BJ (cell line): ENCODE data around the gene ABCC1. TPM values are rescaled to one million over a fixed set of nuclear protein-coding genes. Genes with fewer than 3 reads are reported as not detected.

ENCODE experiments used
- CTCF ChIA-PET: fragments of 350-600 bp; formaldehyde crosslinking; extraction: SDS; loops from one replicate; lab custom pipeline; 2021; ENCODE audit warnings: antibody characterized with exemption, inconsistent platforms; lab: Yijun Ruan, JAX
- POLR2A ChIA-PET: fragments of 300-600 bp; sonication (Branson Sonifier 250); formaldehyde crosslinking; extraction: SDS; loops from one replicate; lab custom pipeline; 2021; ENCODE audit warnings: antibody characterized with exemption; lab: Charles Lee
- DNase-seq: peaks from one replicate; pipeline ENCODE4 v3.0.0-alpha.2; 2011; ENCODE audit warnings: low read depth
- H3K27me3 ChIP-seq: 2 replicates; pipeline ENCODE4 v1.6.0; 2011; ENCODE audit warnings: low read length; ENCODE audit not compliant: control insufficient read depth, insufficient read depth
- H3K36me3 ChIP-seq: 2 replicates; pipeline ENCODE4 v1.5.1; 2011; ENCODE audit warnings: low read length; ENCODE audit not compliant: control insufficient read depth, insufficient read depth
- H3K4me3 ChIP-seq: 2 replicates; pipeline ENCODE4 v1.5.1; 2011; ENCODE audit warnings: low read depth, mild to moderate bottlenecking, control low read depth, low read length
- polyA plus RNA-seq: library from polyadenylated mRNA; depleted of rRNA; stranded (reverse); fragments of >200 nt; gene quantifications from 2 replicates; pipeline ENCODE4 v1.2.3, GENCODE V29; 2011
- TF ChIP-seq, protein P1 (sequence below): IDR thresholded peaks from 2 replicates; pipeline ENCODE4 v1.5.1; 2011; ENCODE audit warnings: low read depth, mild to moderate bottlenecking, control low read depth, inconsistent platforms, low read length, moderate library complexity; ENCODE audit not compliant: insufficient read depth

The ABCC1 gene
- polyA plus RNA-seq, 1 experiment, result 27.3 TPM

DNA sequence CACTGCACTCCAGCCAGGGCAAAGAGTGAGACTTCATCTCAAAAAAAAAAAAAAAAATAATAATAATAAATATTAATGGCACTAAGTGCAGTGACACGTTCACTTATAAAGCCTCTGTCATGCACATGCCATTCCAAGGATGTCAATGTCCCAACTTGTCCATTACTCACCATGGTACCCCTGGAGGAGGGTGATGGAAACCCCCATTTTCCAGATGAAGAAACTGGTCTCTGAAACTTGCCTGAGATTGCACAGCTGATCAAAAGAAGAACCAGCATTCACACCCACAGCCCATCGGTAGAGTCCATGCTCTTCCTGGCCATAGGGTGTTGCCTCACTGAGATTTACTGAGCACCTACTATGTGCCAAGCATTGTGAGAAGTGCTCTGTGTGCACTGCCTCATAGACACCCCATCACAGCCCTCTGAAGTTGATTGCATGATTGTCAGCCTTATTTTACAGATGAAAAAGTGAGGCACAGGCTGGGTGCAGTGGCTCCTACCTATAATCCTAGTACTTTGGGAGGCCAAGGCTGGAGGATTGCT lies 123.7 kb downstream of the ABCC1 start:
- ChIA-PET POLR2A (no interaction called here), CTCF (interaction anchor here (1.7 kb wide), 1 partner anchor 54 kb away, joined by 3 read pairs; no protein-coding TSS in a partner anchor)
- H3K36me3 ChIP-seq, result peaks cover 9% of the 10 kb centered on the region; the same call in 1 of the 2 replicates

DNA sequence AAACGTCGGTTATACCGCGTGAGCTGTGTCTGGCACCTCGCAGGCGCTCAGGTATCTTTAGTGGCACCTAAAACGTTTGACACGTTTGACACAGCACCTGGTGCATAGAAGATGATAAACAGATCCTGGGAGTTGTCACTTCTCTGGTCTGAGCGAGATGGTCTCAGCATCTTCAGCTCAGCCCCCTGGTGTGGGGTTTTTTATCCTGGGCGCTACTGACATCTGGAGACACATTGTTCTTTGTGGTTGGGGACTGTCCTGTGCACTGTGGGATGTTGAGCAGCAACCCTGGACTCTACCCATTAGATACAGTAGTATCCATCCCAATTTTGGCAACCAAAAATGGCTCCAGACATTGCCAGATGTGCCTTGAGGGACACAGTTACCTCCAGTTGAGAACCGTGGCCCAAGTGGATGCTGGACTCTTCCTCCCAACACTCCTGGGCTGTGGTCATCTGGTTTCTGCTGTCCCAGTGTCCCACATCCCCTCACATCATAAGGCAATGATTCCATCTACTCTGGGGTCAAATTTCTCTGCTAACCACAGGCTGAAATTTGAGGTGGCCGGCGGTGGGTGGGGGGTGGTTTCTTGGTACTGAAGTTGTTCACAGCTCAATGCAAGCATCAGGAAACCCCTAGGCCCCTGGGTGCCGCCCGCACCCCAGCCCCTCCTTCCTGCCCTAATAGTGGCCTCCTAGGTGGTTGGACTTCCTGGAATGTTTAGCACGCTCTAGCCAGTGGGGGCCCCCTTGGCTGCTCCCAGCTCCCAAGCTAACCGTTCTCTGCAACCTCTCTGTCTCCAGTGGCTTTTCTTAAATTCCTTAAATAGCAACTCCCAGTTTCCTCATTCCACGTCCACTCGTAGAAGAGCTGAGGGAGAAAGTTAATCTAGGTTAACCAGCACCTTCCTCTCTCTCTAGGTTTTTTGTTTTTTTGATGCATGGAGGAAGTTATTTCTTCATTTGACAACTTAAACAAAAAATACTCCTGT lies 124.8 kb downstream of the ABCC1 start:
- Histone ChIP-seq H3K4me3 (no peak overlapping the region), H3K27me3 (no peaks in the 10 kb centered on the region), H3K36me3 (peaks cover 12% of the 10 kb centered on the region)
- ChIA-PET CTCF (interaction anchor here (1.2 to 1.7 kb wide), 2 partner anchors 22 to 53 kb away, joined by 3 to 5 read pairs; no protein-coding TSS in a partner anchor), POLR2A (no interaction called here)
- TF ChIP-seq, protein P1, sequence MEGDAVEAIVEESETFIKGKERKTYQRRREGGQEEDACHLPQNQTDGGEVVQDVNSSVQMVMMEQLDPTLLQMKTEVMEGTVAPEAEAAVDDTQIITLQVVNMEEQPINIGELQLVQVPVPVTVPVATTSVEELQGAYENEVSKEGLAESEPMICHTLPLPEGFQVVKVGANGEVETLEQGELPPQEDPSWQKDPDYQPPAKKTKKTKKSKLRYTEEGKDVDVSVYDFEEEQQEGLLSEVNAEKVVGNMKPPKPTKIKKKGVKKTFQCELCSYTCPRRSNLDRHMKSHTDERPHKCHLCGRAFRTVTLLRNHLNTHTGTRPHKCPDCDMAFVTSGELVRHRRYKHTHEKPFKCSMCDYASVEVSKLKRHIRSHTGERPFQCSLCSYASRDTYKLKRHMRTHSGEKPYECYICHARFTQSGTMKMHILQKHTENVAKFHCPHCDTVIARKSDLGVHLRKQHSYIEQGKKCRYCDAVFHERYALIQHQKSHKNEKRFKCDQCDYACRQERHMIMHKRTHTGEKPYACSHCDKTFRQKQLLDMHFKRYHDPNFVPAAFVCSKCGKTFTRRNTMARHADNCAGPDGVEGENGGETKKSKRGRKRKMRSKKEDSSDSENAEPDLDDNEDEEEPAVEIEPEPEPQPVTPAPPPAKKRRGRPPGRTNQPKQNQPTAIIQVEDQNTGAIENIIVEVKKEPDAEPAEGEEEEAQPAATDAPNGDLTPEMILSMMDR, result 0 out of 2 replicates have a peak, but pooled peaks have one; percentile 11
- peak; percentile 85 for DNase-seq

More for the DNA sequence above, 123.7 kb downstream of the ABCC1 start:
- DNase-seq, result no peak
- TF ChIP-seq, protein P1, result no peak
- H3K4me3 ChIP-seq, result no peak overlapping the region
- no peaks in the 10 kb centered on the region for H3K27me3 ChIP-seq

DNA sequence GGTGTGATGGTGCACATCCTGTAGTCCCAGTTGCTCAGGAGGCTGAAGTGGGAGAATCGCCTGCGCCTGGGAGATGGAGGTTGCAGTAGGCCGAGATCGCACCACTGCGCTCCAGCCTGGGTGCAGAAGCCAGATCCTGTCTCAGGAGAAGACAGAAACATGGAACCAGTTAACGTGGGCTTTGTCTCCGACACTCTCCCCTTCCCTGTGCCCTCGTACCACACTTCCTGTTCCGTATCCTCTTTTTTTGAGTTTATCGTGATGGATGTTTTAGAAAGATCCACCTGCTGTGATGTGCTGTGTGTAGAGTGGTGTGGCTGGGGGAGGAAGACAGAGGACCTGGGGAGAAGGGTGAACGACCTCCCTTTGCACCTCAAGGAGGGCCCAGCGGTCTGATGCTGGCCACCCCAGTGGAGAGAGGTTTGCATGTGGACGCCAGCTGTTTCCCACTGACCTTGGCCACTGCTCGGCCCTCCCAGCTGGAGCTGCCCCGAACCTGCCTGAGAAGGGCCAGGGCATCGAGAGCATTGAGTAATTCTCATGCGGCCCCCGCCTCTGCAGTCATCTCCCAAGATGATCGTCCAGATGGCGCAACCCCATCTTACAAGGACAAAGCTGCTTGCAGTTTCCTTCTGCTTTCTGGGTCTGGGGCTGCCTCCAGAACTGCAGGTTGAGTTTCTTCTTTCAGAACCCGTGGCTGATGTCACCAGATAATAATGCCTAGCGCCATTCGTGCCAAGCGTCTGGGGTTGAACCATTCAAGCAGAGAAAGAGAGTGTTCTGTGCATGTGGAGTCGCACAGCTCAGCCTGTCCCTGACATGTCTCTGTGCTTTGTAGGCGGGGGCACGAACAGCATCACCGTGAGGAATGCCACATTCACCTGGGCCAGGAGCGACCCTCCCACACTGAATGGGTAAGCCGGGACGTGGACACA lies 126.3 kb downstream of the ABCC1 start:
- TF ChIP-seq, protein P1, result no peak
- Histone ChIP-seq H3K36me3 (peaks cover 16% of the 10 kb centered on the region), H3K4me3 (no peak overlapping the region), H3K27me3 (no peaks in the 10 kb centered on the region)
- ChIA-PET CTCF (interaction anchor here (0.6 to 2.1 kb wide), 3 partner anchors 52 to 185 kb away, joined by 3 to 6 read pairs (median 3); no protein-coding TSS in a partner anchor), POLR2A (interaction anchor here (0.5 kb wide), 1 partner anchor 34 kb away, joined by 5 read pairs; no protein-coding TSS in a partner anchor)
- peak; percentile 37 for DNase-seq

DNA sequence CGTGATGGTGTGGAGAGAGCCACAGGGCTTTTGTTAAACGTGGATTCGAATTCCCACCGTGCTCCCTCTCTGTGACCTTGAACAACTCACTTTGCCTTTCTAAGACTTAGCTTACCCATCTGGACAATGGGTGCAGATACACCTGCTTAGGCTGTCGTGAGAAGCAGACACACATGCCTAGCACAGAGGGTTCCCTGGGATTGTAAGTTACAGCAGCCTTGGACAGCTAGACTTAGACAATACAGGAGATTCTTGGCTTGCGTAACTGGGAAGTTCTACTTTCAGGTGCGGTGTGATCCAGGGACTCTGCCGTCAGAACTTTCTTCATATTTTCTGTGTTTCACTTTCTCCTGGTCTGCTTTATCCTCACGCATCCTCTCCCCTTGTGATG lies 127.0 kb downstream of the ABCC1 start:
- ChIA-PET CTCF (interaction anchor here (0.6 to 2.1 kb wide), 5 partner anchors 51 to 217 kb away, joined by 3 to 6 read pairs (median 3); no protein-coding TSS in a partner anchor), POLR2A (no interaction called here)
- TF ChIP-seq, protein P1, result no peak
- Histone ChIP-seq H3K36me3 (peaks cover 16% of the 10 kb centered on the region), H3K4me3 (no peak overlapping the region), H3K27me3 (no peaks in the 10 kb centered on the region)
- no peak for DNase-seq
